Measurements from ENCODE around the gene EPC2.

The EPC2 gene

DNA sequence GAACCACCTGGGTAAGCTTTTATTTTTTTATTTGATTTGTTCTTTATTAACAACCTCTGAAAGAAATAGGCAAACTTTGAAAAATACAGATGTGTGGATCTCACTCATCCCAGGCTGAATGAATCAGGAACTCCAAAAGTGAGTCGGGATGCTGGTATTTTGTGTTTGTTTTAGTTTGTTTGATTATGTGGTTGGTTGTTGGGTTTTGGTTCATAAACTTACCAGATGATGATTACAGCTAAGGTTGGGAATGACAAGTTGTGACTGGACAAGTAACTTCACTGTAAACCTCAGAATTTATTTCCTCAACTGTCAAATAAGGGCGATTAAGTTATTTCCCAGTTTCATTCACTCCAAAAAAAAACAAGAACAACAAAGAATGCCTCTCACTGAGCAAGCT lies 150.0 kb downstream of the EPC2 start:
- TF ChIP-seq, protein P1, sequence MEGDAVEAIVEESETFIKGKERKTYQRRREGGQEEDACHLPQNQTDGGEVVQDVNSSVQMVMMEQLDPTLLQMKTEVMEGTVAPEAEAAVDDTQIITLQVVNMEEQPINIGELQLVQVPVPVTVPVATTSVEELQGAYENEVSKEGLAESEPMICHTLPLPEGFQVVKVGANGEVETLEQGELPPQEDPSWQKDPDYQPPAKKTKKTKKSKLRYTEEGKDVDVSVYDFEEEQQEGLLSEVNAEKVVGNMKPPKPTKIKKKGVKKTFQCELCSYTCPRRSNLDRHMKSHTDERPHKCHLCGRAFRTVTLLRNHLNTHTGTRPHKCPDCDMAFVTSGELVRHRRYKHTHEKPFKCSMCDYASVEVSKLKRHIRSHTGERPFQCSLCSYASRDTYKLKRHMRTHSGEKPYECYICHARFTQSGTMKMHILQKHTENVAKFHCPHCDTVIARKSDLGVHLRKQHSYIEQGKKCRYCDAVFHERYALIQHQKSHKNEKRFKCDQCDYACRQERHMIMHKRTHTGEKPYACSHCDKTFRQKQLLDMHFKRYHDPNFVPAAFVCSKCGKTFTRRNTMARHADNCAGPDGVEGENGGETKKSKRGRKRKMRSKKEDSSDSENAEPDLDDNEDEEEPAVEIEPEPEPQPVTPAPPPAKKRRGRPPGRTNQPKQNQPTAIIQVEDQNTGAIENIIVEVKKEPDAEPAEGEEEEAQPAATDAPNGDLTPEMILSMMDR (IDR thresholded peaks at IDR 0.05), result no peak

DNA sequence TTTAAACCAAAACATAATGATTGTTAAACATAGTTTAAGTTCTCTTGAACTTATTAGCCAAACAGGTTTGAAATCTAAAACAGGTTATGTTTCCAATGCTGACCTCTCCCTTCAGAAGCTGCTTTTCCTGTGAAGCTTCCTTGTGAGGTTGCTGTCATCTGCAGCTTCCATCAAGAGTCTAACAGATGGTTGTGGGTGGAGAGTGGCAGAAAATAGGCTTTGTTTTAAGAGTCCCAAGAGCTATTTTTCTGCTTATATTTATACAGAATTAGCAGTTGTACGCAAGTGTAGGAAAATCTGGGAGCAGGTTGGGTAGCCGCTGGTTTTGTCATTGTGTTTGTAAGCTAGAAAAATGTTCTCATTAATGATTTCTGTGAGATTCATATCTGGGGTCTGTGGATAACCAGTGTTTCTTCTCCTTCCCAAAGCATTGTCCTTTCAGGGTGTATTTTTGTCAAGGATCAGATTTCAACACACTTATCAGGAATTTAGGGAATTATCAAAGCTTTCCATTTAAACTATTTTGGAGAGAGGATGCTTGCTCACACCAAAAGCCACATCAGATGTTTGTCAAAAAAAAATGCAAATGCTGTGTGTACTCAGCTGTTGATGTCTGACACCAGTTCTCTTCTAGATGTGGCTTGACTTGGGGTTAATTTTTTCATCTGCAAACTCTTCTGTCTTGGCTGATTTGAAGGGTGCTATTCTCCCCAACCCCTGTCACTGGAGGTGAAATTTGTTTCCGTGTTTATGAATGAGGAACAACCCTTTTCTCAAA lies 152.4 kb downstream of the EPC2 start:
- TF ChIP-seq, protein P1 (IDR thresholded peaks at IDR 0.05), result no peak

DNA sequence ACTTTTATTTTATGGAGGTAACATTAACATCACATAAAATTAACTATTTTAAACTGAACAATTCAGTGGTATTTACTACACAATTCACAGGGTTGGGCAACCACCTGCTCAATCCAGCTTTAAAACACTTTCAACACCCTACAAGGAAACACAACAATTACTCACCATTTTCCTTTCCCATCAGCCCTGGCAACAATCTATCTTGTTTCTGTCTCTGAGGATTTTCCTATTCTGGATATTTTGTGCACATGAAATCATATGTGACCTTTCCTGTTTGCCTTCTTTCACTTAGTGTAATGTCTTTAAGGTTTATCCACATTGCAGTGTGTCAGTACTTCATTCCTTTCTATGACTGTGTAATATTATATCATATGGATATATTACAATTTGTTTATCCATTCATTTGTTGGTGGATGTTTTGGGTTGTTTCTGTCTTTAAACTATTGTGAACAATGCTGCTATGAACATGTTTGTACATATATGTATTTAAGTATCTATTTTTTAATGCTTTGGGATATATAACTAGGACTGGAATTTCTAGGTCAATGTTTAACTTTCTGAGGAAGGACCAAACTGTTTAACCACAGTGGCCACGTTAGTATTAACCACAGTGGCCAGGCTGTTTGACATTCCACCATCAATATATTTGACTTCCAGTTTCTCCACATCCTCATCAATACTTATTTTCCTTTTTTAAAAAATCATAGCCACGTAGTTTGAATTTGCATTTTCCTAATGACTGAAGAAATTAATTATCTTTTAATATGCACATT lies 158.1 kb downstream of the EPC2 start:
- TF ChIP-seq, protein P1 (IDR thresholded peaks at IDR 0.05), result no peak

DNA sequence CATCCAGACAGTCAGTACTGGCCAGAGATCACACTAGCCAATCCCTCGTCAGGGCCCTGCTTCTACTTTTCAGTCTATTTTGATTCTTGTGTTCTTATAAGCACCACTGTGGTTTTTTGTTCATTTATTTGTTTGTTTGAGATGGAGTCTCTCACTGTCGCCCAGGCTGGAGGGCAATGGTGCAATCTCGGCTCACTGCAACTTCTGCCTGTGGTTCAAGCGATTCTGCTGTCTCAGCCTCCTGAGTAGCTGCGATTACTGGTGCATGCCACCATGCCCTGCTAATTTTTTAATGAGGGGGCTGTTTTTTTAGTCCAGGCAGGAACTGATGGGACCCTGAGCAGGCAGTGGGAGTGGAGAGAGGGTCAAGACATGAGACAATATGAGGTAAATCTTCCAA lies 165.5 kb downstream of the EPC2 start:
- TF ChIP-seq, protein P1 (IDR thresholded peaks at IDR 0.05), result no peak

DNA sequence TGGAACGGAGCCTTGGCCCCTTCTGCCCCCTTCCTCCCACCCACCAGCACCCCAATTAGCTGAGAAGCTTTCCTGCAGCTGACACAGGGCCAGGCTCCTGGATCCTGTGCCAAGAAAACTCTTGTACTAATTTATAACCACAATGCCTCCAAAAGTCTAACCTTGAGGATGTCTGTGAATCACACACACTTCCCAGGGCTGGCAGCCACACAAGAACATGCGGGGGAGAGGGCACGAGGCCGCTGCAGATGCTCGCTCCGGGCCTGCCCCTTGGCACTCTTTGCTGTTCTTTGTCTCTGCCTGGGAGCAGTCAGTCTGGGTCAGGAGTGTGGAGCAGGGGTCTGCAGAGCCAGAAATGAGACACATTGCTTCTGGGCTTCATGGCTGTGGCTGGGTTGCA lies 167.8 kb downstream of the EPC2 start:
- TF ChIP-seq, protein P1 (IDR thresholded peaks at IDR 0.05), result no peak

DNA sequence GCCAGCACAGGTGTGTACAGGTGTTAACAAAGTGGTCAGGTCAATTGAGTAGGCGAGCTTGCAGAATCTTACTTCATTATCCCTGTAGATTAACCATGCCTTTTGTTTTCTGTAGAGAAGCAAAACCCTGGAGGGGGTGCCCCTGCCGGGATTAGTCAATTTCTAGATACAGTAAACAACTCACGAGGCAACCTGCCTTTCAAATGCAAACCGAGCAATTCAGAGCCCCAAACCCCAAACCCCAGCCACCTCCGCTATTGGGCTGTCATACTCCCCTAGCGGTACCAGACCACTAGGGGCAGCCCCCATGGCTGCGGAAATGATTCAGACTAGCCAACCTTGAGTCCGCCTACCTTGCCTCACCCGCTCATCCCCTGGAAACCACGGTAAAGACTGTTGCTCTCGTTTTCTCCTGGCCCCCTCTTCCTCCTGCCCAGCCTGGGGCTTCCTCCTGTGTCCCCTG lies 169.1 kb downstream of the EPC2 start:
- TF ChIP-seq, protein P1 (IDR thresholded peaks at IDR 0.05), result no peak

DNA sequence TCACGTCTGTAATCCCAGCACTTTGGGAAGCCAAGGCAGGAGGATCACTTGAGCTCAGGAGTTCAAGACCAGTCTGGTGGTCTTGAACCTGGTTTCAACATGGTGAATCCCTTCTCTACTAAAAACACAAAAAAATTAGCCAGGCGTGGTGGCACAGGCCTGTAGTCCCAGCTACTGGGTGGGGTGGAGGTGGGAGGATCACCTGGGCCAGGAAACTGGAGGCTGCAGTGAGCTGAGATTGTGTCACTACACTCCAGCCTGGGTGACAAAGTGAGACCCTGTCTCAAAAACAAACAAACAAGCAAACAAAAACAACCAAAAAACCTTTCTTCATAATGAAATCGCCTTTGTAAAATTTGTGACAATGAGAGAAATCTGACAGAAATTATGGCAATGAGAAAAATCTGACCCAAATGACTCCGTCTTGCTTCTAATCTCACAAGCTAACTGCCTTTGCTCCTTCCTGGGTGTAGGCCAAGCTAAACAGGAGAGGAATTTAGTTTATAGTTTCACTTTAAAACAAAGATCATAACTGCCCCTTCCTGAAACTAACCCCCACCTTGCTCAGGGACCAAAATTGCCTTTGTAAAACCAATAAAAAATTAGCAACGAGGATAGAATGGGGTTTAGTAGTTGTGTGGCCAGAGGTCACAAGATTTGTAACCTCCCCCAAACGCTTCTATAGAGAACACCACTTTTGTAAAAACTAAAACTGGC lies 169.8 kb downstream of the EPC2 start:
- TF ChIP-seq, protein P1 (IDR thresholded peaks at IDR 0.05), result no peak

All from LNCAP (cell line).